GM18868 (cell line): ENCODE results near the gene ARMH3.
"Not testable (repeated sequence)": the region's sequence is repeated elsewhere in the genome, so short reads cannot be mapped to it uniquely, and the experiment has no call there.

Experiments used
- ATAC-seq: cut with Tn5 transposase; IDR thresholded peaks from one replicate; pipeline ENCODE4 v1.9.1; 2021; ENCODE audit warnings: mild to moderate bottlenecking, moderate library complexity; ENCODE audit not compliant: unreplicated experiment

The ARMH3 gene

DNA sequence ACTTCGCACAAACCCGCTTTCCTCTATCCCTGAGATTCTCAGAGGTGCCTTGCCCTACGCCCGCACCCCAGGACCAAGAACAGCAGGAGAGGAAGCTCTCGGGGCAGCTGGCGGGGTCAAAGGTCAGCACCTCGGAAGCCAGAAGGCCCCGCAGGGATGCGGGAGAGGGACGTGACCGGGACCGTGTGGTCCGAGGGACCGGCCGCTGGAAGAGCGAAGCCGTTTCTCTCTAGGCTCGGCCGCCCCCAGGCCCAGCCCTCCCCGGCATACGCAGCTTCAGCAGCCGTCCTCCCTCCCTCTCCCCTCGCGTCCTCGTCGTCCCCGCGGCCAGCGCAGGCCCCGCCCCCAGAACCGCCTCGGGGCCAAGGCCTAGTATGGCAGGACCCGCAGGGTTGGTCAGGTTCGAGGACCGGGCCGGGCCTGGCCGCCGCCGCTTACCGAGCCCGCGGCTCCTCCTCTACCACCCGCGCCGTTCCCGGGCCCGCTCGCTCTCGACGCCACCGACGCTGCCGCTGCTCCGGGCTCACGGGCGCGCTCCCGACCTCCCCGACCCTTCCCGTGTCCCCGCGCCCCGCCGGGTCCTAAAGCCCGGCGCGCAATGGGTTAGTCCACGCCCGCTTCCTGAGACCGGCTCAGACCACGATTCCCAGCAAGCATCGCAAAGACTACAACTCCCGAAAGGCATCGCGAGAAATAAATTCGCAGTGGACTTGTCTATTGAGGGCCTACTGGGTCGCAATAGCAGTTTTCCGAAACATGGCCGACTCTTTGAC is at the start of gene ARMH3:
TSS of gene ARMH3 (minus strand) at position 527 of the 773 bp plus-strand sequence. CDS start 16,059 bp downstream, outside the sequence.
- peak; percentile 89 for ATAC-seq

DNA sequence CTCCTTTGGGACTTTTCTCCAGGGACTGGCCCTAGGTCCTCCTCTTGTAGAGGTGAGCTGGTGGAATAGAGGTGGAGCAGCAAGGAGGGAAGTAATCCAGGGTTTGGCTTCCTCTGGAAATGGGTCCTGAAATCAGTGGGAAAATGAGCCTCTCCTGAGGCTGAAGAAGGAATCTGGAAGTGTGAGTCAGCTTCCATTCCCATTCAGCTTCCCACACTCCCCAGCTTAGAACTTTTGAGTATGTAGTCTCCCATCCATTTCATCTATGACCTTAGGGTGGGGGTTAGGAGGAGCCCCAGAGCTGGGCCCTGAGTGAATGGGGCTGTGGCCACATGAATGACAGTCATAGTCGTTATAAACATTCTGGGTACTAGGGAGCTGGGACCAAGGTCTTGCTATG is 46.4 kb upstream of the ARMH3 start:
- no peak for ATAC-seq

DNA sequence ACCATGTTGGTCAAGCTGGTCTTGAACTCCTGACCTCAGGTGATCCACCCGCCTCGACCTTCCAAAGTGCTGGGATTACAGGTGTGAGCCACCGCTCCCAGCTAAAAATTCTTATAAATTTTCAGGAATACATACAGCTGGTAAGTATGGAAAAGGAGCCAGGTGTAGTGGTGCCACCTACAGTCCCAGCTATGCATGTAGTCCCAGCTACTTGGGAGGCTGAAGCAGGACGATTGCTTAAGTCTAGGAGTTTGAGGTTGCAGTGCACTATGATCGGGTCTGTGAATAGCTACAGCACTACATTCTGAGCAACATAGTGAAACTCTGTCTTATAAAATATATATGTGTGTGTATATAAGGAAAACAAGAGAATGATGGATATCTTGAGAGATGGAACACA is 45.2 kb upstream of the ARMH3 start:
- no peak for ATAC-seq

DNA sequence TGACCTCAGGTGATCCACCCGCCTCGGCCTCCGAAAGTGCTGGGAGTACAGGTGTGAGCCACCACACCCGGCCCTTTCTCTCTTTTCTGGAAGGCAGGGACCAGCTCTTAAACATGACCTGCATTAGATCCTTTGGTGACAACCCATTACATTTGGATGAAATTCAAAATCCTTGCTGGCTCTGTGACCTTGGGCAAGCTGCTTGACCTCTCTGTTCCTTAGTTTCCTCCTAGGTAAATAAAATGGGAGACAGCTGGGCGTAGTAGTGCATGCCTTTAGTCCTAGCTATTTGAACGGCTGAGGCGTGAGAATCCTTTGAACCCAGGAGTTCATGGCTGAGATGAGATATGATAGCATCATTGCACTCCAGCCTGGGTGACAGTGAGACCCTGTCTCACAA is 40.5 kb upstream of the ARMH3 start:
- no peak for ATAC-seq

GRCh38 chr10:102090772-102091171 is 34.8 kb upstream of the ARMH3 start:
- ATAC-seq = no peak

DNA sequence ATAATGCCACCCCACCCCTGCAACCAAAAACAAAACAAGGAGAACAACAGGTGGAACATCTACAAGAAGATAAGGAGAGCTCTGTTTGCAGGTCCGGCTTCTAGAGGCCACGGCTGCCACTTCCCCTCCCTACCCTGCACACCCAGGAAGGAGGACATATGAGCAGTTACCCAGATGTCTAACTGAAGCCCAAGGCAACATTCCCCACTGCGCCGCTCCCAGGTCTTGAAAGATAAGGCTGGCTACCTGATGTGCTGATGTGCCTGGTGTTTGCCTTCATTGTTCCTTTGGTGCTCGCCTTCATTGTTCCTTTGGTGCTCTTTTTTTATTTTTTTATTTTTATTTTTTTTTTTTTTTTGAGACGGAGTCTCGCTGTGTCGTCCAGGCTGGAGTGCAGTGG is 30.2 kb upstream of the ARMH3 start:
- no peak for ATAC-seq

- ATAC-seq = no peak
Measured at GRCh38 chr10:102085336-102085735, 29.4 kb upstream of the ARMH3 start.

- no peak for ATAC-seq
Measured at GRCh38 chr10:102083541-102083940, 27.6 kb upstream of the ARMH3 start.

- ATAC-seq = no peak
Measured at GRCh38 chr10:102072673-102073527, 16.9 kb upstream of the ARMH3 start.

DNA sequence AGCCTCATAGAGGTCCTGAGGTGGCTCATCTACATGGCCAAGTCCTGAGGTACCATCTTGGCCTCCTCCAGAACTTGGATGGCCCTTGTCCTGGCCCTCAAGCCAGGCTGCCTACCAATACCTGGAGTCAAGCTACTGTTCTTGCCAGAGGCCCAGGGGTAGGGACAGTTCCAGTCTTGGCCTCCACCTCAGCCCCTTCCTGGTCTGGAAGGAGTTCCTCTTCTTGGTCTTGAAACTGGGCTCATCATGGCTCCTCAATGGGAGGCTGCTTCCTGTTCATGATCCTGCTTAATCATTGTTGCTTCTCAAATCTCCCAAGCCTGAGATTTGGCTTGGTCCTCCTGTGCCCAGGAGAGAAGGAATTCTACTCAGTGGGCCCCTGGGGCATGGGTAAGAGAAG is 13.1 kb upstream of the ARMH3 start:
- no peak for ATAC-seq

DNA sequence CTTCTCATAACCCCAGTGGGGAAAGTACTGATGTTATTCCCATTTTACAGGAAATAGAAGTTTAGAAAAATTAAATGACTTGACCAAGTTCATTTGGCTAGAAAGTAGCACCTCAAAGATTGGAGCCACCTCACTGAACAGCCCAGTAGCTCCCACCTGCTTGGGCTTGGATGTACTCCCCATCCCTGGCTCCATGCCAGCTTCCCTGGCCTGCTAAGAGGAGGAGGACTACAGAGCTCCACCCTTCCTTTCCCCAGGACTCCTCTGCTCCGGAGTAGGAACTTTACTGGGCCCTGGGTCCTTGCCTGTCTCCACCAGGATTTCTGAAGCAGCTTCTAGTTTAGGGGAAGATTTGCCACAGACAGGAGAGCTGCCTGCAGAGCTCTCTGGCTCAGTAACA is 12.2 kb upstream of the ARMH3 start:
- no peak for ATAC-seq

GRCh38 chr10:102067091-102067916 is 11.3 kb upstream of the ARMH3 start:
- ATAC-seq = no peak

- no peak for ATAC-seq
Measured at GRCh38 chr10:102066399-102067088, 10.6 kb upstream of the ARMH3 start.

GRCh38 chr10:102065561-102066398 is 9.8 kb upstream of the ARMH3 start:
- peak; percentile 20 for ATAC-seq

- peak; percentile 96 for ATAC-seq
Measured at GRCh38 chr10:102064868-102065560, 9.0 kb upstream of the ARMH3 start, which contains the start of gene HPS6. TSS of gene HPS6 (plus strand) at chr10:102065349. CDS start at chr10:102065475, 126 bp downstream.

DNA sequence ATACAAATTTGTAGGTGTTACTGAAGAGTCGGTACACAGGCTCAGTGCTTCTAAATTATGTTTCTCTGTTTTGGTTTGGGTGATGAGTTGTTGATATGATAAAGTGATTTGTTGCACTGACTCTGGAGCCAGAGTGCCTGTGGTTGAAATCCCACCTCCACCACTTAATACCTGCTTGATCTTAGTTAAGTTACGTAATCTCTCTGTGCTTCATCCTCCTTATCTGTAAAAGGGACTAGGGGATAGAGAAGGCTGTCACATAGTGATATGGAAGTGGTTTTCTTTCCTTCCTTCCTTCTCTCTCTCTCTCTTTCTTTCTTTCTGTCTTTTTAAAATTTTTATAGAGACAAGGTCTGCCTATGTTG is 8.5 kb upstream of the ARMH3 start:
- no peak for ATAC-seq

DNA sequence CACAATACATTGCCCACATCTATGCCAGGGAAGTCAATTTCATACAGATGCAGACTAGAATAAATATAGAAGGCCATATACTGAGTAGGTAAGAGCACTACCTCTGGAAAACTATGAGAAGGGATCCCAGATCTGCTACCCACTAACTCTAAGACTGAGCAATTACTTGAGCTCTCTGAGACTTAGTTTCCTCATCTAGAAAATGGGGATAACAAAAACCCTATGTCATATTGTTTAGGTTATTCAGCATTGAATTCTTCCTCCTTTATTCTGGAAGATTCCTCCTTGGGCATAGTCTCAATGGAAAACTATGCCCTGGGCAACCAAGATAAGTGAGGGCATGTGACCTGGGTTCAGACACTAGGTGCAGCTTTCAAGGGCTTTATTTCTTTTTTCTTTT is 4.0 kb upstream of the ARMH3 start:
- ATAC-seq = no peak

DNA sequence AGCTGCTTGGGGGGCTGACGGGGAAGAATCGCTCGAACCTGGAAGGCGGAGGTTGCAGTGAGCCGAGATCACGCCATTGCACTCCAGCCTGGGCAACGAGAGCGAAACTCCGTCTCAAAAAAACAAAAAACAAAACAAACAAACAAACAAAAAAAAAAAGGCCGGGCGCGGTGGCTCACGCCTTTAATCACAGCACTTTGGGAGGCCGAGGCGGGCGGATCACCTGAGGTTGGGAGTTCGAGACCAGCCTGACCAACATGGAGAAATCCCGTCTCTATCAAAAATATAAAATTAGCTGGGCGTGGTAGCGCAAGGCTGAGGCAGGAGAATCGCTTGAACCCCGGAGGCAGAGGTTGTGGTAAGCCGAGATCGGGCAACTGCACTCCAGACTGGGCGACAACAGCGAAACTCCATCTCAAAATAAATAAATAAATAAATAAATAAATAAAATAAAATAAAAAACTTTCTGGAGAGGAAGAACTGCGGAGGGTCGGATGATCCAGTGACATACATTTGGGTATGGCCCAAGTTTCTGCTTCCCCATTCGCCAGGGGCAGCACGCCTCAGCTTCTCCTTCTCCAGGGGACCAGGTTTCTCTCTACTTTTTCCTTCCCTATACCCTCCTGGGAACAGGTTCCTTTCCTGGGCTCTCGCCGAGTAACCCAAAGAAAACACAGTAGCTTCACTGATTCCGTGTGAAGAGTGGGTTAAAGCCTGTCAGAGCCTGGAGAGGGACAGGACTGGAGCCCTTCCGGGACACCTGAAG is 909 bp downstream of the ARMH3 start:
- not testable (repeated sequence) for ATAC-seq
